ENCODE measurements around the gene C12orf57.

Gene C12orf57

DNA sequence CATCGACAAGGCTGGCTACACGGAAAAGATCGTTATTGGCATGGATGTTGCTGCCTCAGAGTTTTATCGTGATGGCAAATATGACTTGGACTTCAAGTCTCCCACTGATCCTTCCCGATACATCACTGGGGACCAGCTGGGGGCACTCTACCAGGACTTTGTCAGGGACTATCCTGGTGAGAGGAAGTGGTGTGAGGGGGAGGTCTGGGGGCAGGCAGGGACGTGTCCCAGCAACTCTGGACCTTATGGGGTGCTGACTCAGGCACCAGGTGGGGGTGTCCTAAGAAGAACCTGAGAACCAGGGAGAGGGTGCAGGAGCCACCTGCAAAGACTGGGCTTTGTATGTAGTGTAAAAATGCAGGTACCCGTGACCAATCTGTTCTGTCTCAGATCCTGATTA is 24.2 kb upstream of the C12orf57 start:
- no peak for DNase-seq

DNA sequence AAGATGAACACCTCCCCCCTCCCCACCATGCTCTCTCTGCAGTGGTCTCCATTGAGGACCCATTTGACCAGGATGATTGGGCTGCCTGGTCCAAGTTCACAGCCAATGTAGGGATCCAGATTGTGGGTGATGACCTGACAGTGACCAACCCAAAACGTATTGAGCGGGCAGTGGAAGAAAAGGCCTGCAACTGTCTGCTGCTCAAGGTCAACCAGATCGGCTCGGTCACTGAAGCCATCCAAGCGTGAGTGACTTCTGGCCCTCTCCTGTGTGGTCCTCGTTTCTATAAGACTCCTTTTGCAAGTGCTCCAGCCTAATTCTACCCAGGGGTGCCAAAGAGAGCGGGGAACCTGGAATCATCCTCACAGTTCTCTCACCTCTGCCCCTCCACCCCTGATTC is 22.3 kb upstream of the C12orf57 start:
- DNase-seq = no peak

DNA sequence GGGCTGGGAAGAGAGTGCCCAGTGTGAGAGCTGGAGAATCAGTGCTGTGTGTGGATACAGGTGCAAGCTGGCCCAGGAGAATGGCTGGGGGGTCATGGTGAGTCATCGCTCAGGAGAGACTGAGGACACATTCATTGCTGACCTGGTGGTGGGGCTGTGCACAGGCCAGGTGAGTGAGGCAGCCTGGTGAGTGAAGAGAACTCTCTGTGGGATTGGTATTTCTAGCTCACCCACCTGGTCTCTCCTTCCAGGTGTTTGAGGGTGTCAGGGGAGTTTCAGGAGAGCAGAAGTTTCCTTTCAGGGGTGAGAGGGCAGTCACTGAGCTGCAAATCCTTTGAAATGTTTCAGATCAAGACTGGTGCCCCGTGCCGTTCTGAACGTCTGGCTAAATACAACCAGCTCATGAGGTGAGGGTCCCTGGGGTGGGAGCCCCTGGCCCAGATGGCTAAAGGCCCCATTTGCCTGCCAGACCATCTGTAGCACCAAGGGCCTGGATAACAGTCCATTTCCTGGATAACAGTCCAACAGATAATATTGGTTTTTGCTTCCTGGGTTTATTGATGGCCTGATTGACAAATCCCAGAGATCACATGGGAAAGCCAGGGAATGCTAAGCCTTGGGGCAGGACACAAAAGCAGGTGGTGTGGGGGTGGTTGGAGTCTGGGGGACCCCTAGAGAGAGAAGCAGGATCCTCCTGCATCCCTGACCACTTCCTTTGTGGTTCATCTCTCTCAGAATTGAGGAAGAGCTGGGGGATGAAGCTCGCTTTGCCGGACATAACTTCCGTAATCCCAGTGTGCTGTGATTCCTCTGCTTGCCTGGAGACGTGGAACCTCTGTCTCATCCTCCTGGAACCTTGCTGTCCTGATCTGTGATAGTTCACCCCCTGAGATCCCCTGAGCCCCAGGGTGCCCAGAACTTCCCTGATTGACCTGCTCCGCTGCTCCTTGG is 21.6 kb upstream of the C12orf57 start:
- DNase-seq = peak; percentile 75

DNA sequence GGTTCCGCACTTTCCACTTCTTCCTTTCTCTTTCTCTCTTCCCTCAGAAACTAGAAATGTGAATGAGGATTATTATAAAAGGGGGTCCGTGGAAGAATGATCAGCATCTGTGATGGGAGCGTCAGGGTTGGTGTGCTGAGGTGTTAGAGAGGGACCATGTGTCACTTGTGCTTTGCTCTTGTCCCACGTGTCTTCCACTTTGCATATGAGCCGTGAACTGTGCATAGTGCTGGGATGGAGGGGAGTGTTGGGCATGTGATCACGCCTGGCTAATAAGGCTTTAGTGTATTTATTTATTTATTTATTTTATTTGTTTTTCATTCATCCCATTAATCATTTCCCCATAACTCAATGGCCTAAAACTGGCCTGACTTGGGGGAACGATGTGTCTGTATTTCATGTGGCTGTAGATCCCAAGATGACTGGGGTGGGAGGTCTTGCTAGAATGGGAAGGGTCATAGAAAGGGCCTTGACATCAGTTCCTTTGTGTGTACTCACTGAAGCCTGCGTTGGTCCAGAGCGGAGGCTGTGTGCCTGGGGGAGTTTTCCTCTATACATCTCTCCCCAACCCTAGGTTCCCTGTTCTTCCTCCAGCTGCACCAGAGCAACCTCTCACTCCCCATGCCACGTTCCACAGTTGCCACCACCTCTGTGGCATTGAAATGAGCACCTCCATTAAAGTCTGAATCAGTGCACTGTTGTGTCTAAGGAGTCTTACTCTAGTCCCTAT is 20.7 kb upstream of the C12orf57 start:
- DNase-seq = no peak

- no peak for DNase-seq
Measured at GRCh38 chr12:6923851-6924250, 20.0 kb upstream of the C12orf57 start.

- DNase-seq = no peak
Measured at GRCh38 chr12:6925239-6925539, 18.6 kb upstream of the C12orf57 start.

DNA sequence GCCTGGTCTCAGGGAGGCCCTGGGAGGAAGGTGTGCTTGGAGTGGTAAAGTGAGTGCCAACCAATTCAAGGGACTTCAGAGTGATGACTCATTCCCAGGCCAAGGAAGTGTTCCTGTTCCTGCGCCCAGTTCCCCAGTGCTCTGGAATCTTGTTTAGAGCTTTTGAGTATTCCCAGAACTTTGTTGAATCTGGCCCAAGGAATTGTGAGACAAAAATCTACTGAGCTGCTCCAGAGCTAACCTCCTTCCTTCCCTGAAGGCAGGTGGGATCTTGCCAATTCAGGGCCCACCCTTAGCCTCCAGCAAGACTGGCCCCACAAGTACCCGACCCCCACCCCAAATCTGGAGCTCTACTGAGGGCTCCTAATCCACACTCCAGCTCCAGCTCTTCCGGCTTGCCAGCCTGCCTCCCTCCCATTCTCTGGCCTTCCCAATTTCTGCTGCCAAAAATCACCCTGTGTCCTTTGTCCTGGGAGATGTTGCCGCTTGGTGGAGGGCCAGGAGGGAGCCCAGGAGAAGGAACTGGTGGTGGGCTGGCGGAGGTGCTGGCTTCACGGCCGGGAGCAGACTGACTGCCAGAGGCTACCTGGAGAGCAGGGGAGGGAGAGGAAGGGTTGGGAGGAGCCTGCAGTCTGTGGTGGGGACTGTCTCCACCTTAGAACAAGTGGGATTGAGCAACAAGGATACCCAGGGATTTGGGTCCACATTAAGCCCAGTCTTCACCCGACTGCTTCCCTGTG is 18.1 kb upstream of the C12orf57 start:
- no peak for DNase-seq

DNA sequence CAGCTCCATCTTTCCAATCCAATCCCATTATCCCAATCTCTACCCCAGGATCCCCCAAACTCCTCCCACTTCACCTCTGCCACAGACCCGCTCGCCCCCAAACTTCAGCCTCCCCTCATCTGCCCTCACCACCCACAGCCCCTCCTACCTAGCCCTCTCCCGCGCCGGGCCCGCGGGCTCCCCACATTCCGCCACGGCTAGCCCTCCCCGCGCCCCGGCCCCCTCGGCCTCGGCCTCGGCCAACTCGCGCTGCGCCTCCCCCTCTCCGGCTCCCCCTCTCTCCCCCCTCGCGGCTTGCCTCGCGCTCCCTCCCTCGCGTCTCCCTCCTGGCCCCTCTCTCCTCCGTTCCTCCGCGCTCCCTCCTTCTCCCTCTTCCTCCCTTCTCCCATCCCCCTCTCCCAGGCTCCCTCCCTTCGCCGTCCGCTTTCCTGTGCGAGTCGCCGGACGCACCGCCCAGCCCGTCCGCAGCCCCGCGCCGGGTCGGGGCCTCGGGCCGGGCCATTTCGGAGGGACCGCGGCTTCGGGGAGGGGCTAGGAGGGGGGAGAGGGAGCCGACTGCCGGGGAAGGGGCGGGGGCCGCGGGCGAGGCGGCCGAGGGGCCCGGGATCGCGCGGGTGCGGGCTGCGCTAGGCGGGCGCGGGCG is 16.3 kb upstream of the C12orf57 start, which contains the start of gene ATN1:
Gene ATN1 (plus strand): TSS at position 581 of the 643 bp plus-strand sequence. CDS start 6,043 bp downstream, outside the sequence.
- DNase-seq = peak; percentile 59

- DNase-seq = no peak
Measured at GRCh38 chr12:6928022-6928702, 15.7 kb upstream of the C12orf57 start.

GRCh38 chr12:6928703-6929407 is 15.0 kb upstream of the C12orf57 start:
- DNase-seq = no peak

DNA sequence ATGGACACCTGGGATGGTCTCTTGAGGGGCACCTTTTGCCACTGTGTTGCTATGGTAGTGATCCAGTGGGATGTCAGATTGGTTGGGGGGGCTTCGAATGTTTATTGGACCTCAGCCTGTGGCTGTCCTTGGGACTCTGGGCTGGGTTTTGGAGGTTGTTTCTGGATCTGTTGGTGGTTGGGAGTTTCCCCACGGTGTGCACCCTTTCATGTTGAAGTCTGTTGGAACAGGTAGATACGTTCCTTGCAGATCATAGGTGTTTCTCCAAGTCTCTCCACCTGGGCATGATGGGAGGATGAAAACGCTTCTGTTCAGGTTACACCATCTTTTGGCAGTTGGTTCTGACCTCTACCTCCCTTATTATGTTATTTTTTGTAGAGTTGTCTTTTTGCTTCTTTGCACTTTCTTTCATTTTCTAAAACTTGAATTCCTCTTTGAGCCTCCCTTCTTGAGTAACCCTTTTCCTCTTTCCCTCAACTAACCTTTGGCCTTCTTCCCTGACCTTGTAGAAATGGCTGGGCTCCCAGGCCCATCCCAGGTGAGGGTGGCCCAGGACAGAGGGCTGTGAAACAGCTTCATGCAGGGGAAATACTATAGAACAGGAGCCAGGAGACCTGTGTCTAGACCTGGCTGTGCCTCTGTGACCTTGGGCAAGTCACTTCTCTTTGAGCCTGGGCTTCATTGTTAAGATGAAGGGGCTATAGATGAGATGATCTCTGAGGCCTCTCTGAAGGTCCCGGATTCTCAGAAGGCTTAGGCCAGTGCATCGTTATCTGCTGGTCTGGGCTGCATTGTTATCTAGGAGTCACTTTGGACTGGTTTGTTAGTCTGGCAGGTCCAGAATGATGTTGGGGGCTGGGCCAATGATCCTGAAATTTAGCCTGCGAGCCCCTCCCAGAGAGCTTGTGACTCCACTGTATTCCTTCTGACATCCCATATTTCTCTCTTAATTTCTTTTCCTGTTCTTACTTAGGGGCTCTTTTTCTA is 14.1 kb upstream of the C12orf57 start:
- no peak for DNase-seq

DNA sequence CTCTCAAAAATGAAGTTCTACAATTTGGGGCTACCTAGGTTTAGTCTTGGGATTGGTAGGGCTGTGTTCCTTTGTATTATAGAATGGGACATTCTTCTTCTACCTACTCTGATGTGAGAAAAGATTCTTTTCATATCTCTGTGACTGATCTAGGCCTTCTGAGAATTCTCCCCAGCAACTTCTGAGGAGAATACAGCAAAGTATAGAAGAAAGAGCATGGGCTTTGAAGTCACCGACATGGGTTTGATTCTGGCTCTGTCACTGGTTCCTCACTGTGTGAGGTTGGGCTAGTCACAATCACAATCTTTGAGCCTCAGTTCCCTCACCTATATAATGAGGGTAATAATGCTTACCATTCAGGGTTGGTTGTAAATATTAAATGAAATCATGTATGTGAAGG is 11.1 kb upstream of the C12orf57 start:
- DNase-seq = no peak

DNA sequence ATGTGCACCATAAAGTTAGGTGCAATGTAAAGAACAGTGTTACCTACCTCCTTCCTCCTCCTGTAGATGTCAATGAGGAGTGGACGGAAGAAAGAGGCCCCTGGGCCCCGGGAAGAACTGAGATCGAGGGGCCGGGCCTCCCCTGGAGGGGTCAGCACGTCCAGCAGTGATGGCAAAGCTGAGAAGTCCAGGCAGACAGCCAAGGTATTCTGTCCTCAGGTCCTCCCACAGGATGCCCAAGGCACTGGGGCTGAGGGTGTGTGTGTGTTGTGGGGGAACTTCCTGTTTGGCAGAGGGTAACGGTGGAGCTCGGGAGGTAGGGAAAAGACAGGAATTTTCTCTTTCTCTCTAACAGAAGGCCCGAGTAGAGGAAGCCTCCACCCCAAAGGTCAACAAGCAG is 9.7 kb upstream of the C12orf57 start:
- no peak for DNase-seq

DNA sequence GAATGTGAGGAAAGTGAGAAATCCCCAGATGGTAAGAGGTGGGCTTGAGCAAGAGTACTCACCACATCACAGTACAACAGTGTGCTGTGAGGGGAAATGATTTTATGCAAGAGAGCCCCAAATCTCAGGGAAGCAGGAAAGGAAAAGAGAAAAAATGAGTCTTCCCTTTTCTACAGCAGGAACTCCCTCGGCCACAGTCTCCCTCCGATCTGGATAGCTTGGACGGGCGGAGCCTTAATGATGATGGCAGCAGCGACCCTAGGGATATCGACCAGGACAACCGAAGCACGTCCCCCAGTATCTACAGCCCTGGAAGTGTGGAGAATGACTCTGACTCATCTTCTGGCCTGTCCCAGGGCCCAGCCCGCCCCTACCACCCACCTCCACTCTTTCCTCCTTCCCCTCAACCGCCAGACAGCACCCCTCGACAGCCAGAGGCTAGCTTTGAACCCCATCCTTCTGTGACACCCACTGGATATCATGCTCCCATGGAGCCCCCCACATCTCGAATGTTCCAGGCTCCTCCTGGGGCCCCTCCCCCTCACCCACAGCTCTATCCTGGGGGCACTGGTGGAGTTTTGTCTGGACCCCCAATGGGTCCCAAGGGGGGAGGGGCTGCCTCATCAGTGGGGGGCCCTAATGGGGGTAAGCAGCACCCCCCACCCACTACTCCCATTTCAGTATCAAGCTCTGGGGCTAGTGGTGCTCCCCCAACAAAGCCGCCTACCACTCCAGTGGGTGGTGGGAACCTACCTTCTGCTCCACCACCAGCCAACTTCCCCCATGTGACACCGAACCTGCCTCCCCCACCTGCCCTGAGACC is 8.2 kb upstream of the C12orf57 start:
- DNase-seq = no peak

- DNase-seq = no peak
Measured at GRCh38 chr12:6936194-6936635, 7.6 kb upstream of the C12orf57 start.

- DNase-seq = no peak
Measured at GRCh38 chr12:6936636-6937480, 7.0 kb upstream of the C12orf57 start.

DNA sequence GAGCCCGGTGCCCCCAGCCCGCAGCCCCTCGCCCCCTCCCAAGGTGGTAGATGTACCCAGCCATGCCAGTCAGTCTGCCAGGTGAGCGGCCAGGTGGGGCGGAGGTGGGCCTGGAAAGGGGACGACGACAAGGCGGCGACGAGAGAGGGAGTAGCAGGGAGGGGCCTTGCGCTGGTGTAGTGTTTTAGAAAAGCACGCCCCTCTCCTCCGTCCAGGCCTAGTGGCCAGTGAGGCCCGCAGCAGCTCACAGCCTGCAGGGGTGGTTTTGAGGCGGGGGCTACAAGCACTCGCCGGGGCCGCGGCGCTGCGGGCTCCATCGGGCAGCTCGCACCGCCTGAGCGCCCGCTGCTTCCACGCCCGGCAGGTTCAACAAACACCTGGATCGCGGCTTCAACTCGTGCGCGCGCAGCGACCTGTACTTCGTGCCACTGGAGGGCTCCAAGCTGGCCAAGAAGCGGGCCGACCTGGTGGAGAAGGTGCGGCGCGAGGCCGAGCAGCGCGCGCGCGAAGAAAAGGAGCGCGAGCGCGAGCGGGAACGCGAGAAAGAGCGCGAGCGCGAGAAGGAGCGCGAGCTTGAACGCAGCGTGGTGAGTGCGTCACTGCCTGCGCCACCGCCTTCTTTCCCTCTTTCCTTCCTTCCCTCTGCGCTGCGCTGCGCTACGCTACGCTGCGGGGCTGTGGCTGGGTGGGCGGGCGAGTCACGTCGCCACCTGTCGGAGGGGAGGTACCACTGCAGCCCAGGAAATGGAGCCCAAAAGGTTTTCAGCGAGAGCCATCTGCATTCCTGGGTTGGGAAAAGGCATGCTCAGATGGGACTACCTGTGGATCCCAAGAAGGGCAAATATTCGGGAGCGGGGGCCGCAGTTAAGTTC is 6.1 kb upstream of the C12orf57 start:
- DNase-seq = peak; percentile 98

Data from RPMI8226 (cell line).